Parathyroid adenoma (tissue), 2 donors: ENCODE measurements around the gene FZD4.
A peak's percentile ranks its signal among the peaks of the same experiment; 100 is the strongest.

ENCODE experiments used
- H2AFZ ChIP-seq: fragments of 300-600 bp; sonication (generic); one replicate; pipeline ENCODE4 v1.7.0; 2017; ENCODE audit warnings: antibody characterized with exemption, mild to moderate bottlenecking
- H3K27ac ChIP-seq: fragments of 300-600 bp; sonication (generic); one replicate; pipeline ENCODE4 v1.7.0; 2017
- H3K27me3 ChIP-seq: fragments of 300-600 bp; sonication (generic); one replicate; pipeline ENCODE4 v1.7.0; 2017; ENCODE audit warnings: low read length; ENCODE audit not compliant: control insufficient read depth, insufficient read depth
- H3K36me3 ChIP-seq: fragments of 300-600 bp; sonication (generic); one replicate; pipeline ENCODE4 v1.7.0; 2017; ENCODE audit warnings: low read length; ENCODE audit not compliant: control insufficient read depth, insufficient read depth
- H3K4me1 ChIP-seq: fragments of 300-600 bp; sonication (generic); one replicate; pipeline ENCODE4 v1.7.0; 2017; ENCODE audit warnings: control low read depth
- H3K4me2 ChIP-seq: fragments of 300-600 bp; sonication (generic); one replicate; pipeline ENCODE4 v1.7.0; 2017; ENCODE audit warnings: low read length
- H3K4me3 ChIP-seq: fragments of 300-600 bp; sonication (generic); one replicate; pipeline ENCODE4 v1.7.0; 2017; ENCODE audit warnings: low read depth, low read length
- H3K79me2 ChIP-seq: fragments of 300-600 bp; sonication (generic); one replicate; pipeline ENCODE4 v1.7.0; 2017; ENCODE audit warnings: control low read depth
- H3K9ac ChIP-seq: fragments of 300-600 bp; sonication (generic); one replicate; pipeline ENCODE4 v1.7.0; 2017; ENCODE audit warnings: mild to moderate bottlenecking
- H3K9me3 ChIP-seq: fragments of 300-600 bp; sonication (generic); one replicate; pipeline ENCODE4 v1.7.0; 2017; ENCODE audit warnings: low read length; ENCODE audit not compliant: control insufficient read depth
- TF ChIP-seq, protein P1 (sequence below): fragments of 300-600 bp; sonication (generic); IDR thresholded peaks from one replicate; pipeline ENCODE4 v1.7.0; 2017; ENCODE audit warnings: antibody characterized with exemption, mild to moderate bottlenecking
- donor health status: primary hyperparathyroidism.

The FZD4 gene

DNA sequence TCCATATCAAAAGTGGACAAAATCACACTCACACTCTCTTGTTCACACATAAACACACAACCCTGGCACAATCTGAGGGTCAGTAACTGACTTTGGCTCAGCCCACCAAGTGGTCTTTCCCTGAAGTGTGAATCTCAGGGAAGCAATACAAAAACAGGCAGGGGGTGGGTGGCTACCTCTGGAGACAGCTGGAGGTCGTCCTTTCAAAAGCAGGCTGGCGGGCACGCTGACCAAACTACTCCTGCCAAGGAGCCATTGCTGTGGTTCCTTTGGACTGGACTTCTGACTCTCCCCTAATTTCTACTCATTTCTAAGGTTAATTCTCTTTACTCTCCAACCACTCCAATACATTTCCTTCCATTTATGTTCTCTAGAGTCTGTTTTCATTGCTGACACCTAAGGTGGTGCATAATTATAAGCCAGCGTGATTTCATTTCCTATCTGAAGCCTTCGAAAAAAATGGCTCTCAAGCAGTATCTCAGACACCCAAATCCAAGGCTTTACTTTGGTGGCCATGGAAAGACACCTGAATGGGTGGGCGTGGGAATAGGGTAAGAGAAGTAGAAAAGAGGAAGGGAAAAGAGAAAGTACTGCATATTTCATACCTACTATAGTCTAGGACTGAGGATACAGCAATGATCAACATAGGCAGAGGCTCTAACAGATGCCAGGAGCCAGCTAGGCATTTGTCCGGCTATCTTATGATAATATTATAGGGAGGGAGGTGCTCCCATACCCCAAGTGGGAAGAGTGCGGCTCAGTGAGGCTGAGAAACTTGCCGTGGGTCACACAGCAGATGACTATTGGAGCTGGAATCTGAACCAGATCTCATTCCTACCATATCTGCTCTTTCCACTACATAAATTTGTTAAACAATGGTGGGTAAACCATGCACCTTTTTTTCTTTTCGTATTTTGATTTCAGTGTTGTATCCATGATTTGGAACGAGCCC lies 22.0 kb downstream of the FZD4 start:
- Histone ChIP-seq H3K4me2 (no peak overlapping the region), H2AFZ (no peak overlapping the region), H3K27me3 (no peaks in the 10 kb centered on the region), H3K9ac (no peak overlapping the region), H3K36me3 (no peaks in the 10 kb centered on the region), H3K9me3 (no peaks in the 10 kb centered on the region), H3K79me2 (no peaks in the 10 kb centered on the region), H3K27ac (no peak overlapping the region), H3K4me3 (no peak overlapping the region), H3K4me1 (no peaks in the 10 kb centered on the region)
- TF ChIP-seq, protein P1, sequence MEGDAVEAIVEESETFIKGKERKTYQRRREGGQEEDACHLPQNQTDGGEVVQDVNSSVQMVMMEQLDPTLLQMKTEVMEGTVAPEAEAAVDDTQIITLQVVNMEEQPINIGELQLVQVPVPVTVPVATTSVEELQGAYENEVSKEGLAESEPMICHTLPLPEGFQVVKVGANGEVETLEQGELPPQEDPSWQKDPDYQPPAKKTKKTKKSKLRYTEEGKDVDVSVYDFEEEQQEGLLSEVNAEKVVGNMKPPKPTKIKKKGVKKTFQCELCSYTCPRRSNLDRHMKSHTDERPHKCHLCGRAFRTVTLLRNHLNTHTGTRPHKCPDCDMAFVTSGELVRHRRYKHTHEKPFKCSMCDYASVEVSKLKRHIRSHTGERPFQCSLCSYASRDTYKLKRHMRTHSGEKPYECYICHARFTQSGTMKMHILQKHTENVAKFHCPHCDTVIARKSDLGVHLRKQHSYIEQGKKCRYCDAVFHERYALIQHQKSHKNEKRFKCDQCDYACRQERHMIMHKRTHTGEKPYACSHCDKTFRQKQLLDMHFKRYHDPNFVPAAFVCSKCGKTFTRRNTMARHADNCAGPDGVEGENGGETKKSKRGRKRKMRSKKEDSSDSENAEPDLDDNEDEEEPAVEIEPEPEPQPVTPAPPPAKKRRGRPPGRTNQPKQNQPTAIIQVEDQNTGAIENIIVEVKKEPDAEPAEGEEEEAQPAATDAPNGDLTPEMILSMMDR = no peak

DNA sequence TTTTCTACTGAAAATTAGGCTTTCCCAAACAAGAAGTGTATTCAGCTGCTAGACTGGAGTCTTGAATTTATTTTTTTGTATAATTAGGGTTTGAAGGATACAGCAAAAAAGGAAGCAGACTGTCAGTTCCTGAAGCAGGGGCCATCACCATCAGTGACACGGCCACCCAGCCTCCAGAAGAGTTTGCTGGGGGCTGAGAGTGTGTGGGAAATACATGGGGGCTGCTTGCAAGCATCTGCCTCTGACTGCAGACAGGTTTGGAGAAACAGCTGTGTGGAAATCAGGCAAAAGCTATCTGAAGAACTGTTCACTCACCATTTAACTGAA lies 23.0 kb downstream of the FZD4 start:
- Histone ChIP-seq H3K79me2 (no peaks in the 10 kb centered on the region), H3K27me3 (no peaks in the 10 kb centered on the region), H3K9ac (no peak overlapping the region), H3K4me1 (no peaks in the 10 kb centered on the region), H3K4me3 (no peak overlapping the region), H3K36me3 (no peaks in the 10 kb centered on the region), H3K4me2 (no peak overlapping the region), H3K9me3 (no peaks in the 10 kb centered on the region), H2AFZ (no peak overlapping the region), H3K27ac (no peak overlapping the region)
- TF ChIP-seq, protein P1 = no peak

DNA sequence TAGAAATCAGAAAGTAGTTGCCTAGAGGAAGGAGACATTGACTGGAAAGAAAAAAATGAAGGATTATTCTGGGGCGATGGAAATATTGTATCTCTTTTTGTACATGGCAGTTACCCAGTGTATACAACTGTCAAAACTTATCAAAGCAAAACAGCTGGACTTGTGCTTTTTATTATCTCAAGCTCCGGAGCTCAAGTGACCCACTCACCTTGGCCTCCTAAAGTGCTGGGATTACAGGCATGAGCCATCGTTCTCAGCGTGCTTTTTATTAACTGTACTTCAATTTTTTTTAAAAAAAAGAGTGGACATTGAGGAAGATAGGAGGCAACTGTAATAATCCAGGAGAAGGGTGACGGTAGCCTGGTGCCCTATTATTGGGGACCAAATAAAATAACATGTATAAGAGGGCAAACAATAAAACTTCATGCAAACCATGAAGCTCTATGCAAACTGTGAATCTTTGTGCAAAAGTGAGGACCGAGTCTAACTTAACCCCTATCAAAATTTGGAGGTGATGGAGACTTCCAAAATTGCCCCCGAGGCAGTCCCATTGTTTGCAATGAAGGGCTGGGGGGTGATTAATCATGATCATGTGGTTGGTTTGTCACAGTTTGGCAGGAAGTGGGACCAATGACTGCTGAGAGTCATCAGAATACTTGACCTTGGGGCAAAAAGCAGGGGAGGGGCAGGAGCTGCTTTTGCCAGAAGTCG lies 23.5 kb downstream of the FZD4 start:
- TF ChIP-seq, protein P1 = no peak

DNA sequence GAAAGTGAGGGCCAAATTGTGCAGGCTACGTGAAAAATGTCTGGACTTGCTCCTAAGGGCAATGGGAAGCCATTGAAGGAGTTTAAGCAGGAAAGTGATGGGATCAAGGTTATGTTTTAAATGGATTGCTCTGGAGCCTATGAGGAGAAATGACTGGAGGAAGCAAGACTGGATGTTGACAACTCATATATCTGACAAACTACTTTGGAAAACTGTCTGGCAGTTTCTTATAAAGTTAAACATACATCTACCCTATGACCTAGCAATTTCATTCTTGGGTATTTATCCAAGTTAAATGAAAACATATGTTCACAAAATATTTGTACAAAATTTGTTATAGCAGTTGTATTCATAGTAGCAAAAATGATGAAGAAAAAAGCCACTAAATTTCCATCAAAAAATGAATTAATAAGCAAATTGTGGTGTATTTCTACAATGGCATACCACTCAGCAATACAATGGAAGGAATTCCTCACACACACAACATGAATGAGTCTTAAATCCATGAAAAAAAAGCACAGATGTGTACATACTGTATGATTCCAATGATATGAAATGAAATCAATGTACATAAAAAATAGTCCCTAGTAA lies 24.1 kb downstream of the FZD4 start:
- H3K4me3 ChIP-seq = no peak overlapping the region
- no peaks in the 10 kb centered on the region for H3K79me2 ChIP-seq
- no peaks in the 10 kb centered on the region for H3K27me3 ChIP-seq
- H3K9ac ChIP-seq = no peak overlapping the region
- no peak overlapping the region for H3K27ac ChIP-seq
- no peaks in the 10 kb centered on the region for H3K4me1 ChIP-seq
- H3K4me2 ChIP-seq = no peak overlapping the region
- TF ChIP-seq, protein P1 = no peak
- no peaks in the 10 kb centered on the region for H3K9me3 ChIP-seq
- no peak overlapping the region for H2AFZ ChIP-seq
- H3K36me3 ChIP-seq = no peaks in the 10 kb centered on the region

More for the DNA sequence above, 23.5 kb downstream of the FZD4 start:
- Histone ChIP-seq H3K79me2 (no peaks in the 10 kb centered on the region), H3K9me3 (no peaks in the 10 kb centered on the region), H3K36me3 (no peaks in the 10 kb centered on the region), H3K4me1 (no peaks in the 10 kb centered on the region), H3K4me3 (no peak overlapping the region), H2AFZ (peak overlapping the region; percentile 11), H3K9ac (no peak overlapping the region), H3K27me3 (no peaks in the 10 kb centered on the region), H3K4me2 (no peak overlapping the region), H3K27ac (no peak overlapping the region)
